ENCODE measurements around the gene FANCG. TPM values are rescaled to one million over a fixed set of nuclear protein-coding genes. Genes with fewer than 3 reads are reported as not detected.
A peak's percentile ranks its signal among the peaks of the same experiment; 100 is the strongest.

The FANCG gene
- polyA plus RNA-seq, 1 donor, result 25.9 TPM

DNA sequence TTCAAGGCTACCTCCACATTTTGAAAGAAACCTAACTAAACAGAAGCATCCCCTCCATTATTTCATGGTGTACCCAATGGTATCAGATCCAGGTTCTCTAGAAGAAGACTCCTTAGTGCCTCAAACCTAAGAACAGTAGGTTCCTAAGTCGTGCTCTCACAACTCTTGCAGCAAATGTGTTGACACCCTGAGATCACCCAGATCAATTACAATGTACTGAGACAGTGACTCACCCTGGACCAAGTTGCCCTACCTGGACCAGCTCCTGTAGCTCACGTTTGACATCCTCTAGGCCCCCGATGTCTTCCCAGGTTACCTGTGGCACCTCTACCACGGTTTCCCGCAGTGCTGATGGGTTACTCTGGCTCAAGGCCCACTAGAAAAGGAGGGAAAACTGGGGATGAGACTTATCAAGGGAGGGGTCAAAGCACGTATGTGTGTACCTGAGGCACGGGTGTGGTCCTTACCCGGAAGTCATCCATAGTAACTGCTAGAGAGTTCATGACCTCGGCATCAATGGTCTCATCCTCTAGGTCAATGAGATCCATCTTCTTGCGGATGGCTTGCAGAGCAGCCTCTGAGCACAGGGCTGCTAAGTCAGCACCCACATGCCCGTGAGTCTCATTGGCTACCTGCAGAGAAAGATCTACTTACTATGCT, 19.1 kb downstream of the FANCG start:
- Histone ChIP-seq H3K4me3 (ENCODE audit: low read length) (no peak overlapping the region), H3K9me3 (ENCODE audit: control insufficient read depth, low read depth, low read length) (no peaks in the 10 kb centered on the region), H3K27ac (ENCODE audit: low read length) (no peak overlapping the region), H3K36me3 (ENCODE audit: control insufficient read depth, insufficient read depth, low read length) (peaks cover 98% of the 10 kb centered on the region), H3K4me1 (ENCODE audit: control insufficient read depth, insufficient read depth, low read length) (no peaks in the 10 kb centered on the region), H3K27me3 (ENCODE audit: control insufficient read depth, insufficient read depth, low read length) (no peaks in the 10 kb centered on the region)
- no CpG with 5 or more reads among the region's 11 CpGs for WGBS (ENCODE audit: insufficient coverage, low lambda C conversion rate)
- no peak for DNase-seq

- H3K4me3 ChIP-seq (ENCODE audit: low read length), result no peak overlapping the region
- H3K9me3 ChIP-seq (ENCODE audit: control insufficient read depth, low read depth, low read length), result no peaks in the 10 kb centered on the region
- no peaks in the 10 kb centered on the region for H3K4me1 ChIP-seq (ENCODE audit: control insufficient read depth, insufficient read depth, low read length)
- WGBS (ENCODE audit: insufficient coverage, low lambda C conversion rate), result no CpG with 5 or more reads among the region's 10 CpGs
- H3K36me3 ChIP-seq (ENCODE audit: control insufficient read depth, insufficient read depth, low read length), result peaks cover 94% of the 10 kb centered on the region
- no peak overlapping the region for H3K27ac ChIP-seq (ENCODE audit: low read length)
- DNase-seq, result no peak
- no peaks in the 10 kb centered on the region for H3K27me3 ChIP-seq (ENCODE audit: control insufficient read depth, insufficient read depth, low read length)
Measured at GRCh38 chr9:35059438-35059837, 20.3 kb downstream of the FANCG start.

GRCh38 chr9:35057271-35057620, 22.5 kb downstream of the FANCG start:
- no CpG with 5 or more reads among the region's 8 CpGs for WGBS (ENCODE audit: insufficient coverage, low lambda C conversion rate)
- DNase-seq, result no peak
- peaks cover 77% of the 10 kb centered on the region for H3K36me3 ChIP-seq (ENCODE audit: control insufficient read depth, insufficient read depth, low read length)
- no peaks in the 10 kb centered on the region for H3K9me3 ChIP-seq (ENCODE audit: control insufficient read depth, low read depth, low read length)
- no peak overlapping the region for H3K27ac ChIP-seq (ENCODE audit: low read length)
- H3K27me3 ChIP-seq (ENCODE audit: control insufficient read depth, insufficient read depth, low read length), result no peaks in the 10 kb centered on the region
- no peaks in the 10 kb centered on the region for H3K4me1 ChIP-seq (ENCODE audit: control insufficient read depth, insufficient read depth, low read length)
- no peak overlapping the region for H3K4me3 ChIP-seq (ENCODE audit: low read length)

- no peaks in the 10 kb centered on the region for H3K27me3 ChIP-seq (ENCODE audit: control insufficient read depth, insufficient read depth, low read length)
- peaks cover 75% of the 10 kb centered on the region for H3K36me3 ChIP-seq (ENCODE audit: control insufficient read depth, insufficient read depth, low read length)
- H3K9me3 ChIP-seq (ENCODE audit: control insufficient read depth, low read depth, low read length), result no peaks in the 10 kb centered on the region
- no peak for DNase-seq
- no peaks in the 10 kb centered on the region for H3K4me1 ChIP-seq (ENCODE audit: control insufficient read depth, insufficient read depth, low read length)
- no peak overlapping the region for H3K27ac ChIP-seq (ENCODE audit: low read length)
- no CpG with 5 or more reads among the region's 9 CpGs for WGBS (ENCODE audit: insufficient coverage, low lambda C conversion rate)
- no peak overlapping the region for H3K4me3 ChIP-seq (ENCODE audit: low read length)
Measured at GRCh38 chr9:35056571-35057270, 23.0 kb downstream of the FANCG start.

DNA sequence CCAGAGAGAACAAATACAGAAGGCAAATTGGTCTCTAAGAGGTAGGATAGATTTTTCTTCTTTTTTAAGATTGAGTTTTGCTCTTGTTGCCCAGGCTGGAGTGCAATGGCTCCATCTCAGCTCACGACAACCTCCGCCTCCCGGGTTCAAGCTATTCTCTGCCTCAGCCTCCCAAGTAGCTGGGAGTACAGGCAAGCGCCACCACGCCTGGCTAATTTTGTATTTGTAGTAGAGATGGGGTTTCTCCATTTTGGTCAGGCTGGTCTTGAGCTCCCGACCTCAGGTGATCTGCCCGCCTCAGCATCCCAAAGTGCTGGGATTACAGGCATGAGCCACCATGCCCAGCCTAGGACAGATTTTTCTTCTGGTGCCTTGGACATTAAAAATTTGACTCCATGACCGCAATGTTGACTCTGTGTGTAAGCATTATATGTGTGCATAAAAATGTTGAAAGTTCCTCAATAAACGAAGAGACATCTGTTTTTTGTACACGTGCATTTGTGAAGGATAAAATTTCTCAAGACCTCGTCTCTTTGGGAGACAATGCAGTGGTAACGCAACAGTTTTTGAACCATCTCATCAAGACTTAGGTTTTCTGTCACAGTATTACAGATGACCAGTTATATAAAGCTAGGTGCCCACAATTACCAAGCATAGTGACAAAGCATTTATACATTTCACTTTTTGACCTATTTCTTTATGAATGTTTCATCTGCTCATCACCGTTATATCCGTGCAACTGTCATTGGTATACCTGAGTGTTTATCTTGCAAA, 24.7 kb downstream of the FANCG start:
- no peak for DNase-seq
- WGBS (ENCODE audit: insufficient coverage, low lambda C conversion rate), result 86% methylated on average over 4 of the region's 14 CpGs
- no peak overlapping the region for H3K27ac ChIP-seq (ENCODE audit: low read length)
- no peaks in the 10 kb centered on the region for H3K4me1 ChIP-seq (ENCODE audit: control insufficient read depth, insufficient read depth, low read length)
- H3K4me3 ChIP-seq (ENCODE audit: low read length), result no peak overlapping the region
- no peaks in the 10 kb centered on the region for H3K9me3 ChIP-seq (ENCODE audit: control insufficient read depth, low read depth, low read length)
- peaks cover 65% of the 10 kb centered on the region for H3K36me3 ChIP-seq (ENCODE audit: control insufficient read depth, insufficient read depth, low read length)
- H3K27me3 ChIP-seq (ENCODE audit: control insufficient read depth, insufficient read depth, low read length), result no peaks in the 10 kb centered on the region

DNA sequence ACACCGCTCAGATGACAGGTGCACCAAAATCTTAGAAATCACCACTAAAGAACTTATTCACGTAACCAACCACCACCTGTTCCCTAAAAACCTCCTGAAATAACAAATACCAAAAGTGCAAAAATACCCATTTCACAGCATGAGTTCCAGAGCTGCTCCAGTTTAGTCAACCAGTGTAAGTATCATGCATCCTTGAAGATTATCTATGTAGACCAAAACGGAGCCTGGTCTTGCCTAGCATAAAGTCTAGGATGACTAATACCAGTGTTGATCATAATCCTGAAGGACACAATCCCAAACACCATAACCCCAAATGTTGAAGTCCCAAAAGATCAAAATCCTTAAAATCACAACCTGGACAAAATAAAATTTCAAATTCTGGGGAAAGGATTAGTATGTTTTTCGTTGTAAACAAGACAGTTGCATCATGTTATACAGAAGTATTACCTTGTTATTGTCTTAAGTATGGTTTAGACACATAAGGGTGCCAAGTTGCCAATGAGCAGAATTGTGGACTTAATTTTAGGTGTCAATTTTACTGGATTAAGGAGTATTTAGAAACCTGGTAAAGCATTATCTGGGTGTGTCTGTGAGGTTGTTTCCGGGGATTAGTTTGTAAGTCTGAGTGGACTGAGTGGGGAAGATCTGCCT, 25.4 kb downstream of the FANCG start:
- Histone ChIP-seq H3K27me3 (ENCODE audit: control insufficient read depth, insufficient read depth, low read length) (no peaks in the 10 kb centered on the region), H3K27ac (ENCODE audit: low read length) (no peak overlapping the region), H3K4me3 (ENCODE audit: low read length) (no peak overlapping the region), H3K9me3 (ENCODE audit: control insufficient read depth, low read depth, low read length) (no peaks in the 10 kb centered on the region), H3K36me3 (ENCODE audit: control insufficient read depth, insufficient read depth, low read length) (peaks cover 65% of the 10 kb centered on the region), H3K4me1 (ENCODE audit: control insufficient read depth, insufficient read depth, low read length) (no peaks in the 10 kb centered on the region)
- 0% methylated on average over 2 of the region's 5 CpGs for WGBS (ENCODE audit: insufficient coverage, low lambda C conversion rate)
- no peak for DNase-seq

- Histone ChIP-seq H3K36me3 (ENCODE audit: control insufficient read depth, insufficient read depth, low read length) (peaks cover 49% of the 10 kb centered on the region), H3K4me3 (ENCODE audit: low read length) (no peak overlapping the region), H3K4me1 (ENCODE audit: control insufficient read depth, insufficient read depth, low read length) (no peaks in the 10 kb centered on the region), H3K27ac (ENCODE audit: low read length) (no peak overlapping the region), H3K27me3 (ENCODE audit: control insufficient read depth, insufficient read depth, low read length) (no peaks in the 10 kb centered on the region), H3K9me3 (ENCODE audit: control insufficient read depth, low read depth, low read length) (no peaks in the 10 kb centered on the region)
- DNase-seq, result peak in 1 of 2 donors; percentile 44
- no CpG with 5 or more reads among the region's 7 CpGs for WGBS (ENCODE audit: insufficient coverage, low lambda C conversion rate)
Measured at GRCh38 chr9:35051069-35051967, 28.4 kb downstream of the FANCG start.

DNA sequence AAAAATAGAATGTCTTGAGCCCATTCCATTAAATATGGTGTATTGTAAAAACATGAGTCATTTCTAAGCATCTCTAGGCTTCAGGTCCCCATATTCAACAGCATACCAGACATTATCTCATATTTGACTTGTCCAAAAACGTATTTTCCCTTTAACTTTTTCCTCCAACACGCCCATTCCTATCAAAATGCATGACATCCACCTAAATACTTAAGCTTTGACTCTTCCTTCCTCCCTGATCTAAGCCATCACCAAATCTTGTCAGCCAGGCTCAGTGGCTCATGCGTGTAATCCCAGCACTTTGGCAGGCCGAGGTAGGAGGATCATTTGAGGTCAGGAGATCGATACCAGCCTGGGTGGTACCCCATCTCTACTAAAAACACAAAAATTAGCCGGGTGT, 31.2 kb downstream of the FANCG start:
- H3K27me3 ChIP-seq (ENCODE audit: control insufficient read depth, insufficient read depth, low read length), result no peaks in the 10 kb centered on the region

DNA sequence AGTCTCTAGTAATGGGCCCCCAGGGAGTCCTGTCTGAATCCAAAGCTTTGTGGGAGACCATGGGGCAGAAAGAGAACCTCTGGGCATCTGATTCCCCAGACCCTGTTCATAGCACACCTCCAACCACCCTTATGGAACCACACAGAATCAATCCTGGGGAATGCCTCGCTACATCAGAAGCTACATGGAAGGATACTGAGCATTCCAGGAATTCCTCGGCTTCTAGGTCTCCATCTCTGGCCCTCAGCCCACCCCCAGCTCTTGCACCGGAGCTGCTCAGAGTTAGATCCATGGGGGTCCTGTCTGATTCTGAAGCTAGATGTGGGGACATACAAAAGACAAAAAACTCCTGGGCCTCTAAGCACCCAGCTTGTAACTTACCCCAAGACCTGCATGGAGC, 35.7 kb downstream of the FANCG start:
- no CpG with 5 or more reads among the region's 3 CpGs for WGBS (ENCODE audit: insufficient coverage, low lambda C conversion rate)
- Histone ChIP-seq H3K27ac (ENCODE audit: low read length) (no peak overlapping the region), H3K9me3 (ENCODE audit: control insufficient read depth, low read depth, low read length) (no peaks in the 10 kb centered on the region), H3K27me3 (ENCODE audit: control insufficient read depth, insufficient read depth, low read length) (no peaks in the 10 kb centered on the region), H3K4me1 (ENCODE audit: control insufficient read depth, insufficient read depth, low read length) (no peaks in the 10 kb centered on the region), H3K4me3 (ENCODE audit: low read length) (no peak overlapping the region), H3K36me3 (ENCODE audit: control insufficient read depth, insufficient read depth, low read length) (peaks cover 44% of the 10 kb centered on the region)
- DNase-seq, result no peak

More for the DNA sequence above, 31.2 kb downstream of the FANCG start:
- no peaks in the 10 kb centered on the region for H3K4me1 ChIP-seq (ENCODE audit: control insufficient read depth, insufficient read depth, low read length)
- H3K27ac ChIP-seq (ENCODE audit: low read length), result no peak overlapping the region
- no peak overlapping the region for H3K4me3 ChIP-seq (ENCODE audit: low read length)
- H3K36me3 ChIP-seq (ENCODE audit: control insufficient read depth, insufficient read depth, low read length), result peaks cover 50% of the 10 kb centered on the region
- DNase-seq, result no peak
- 100% methylated on average over 2 of the region's 6 CpGs for WGBS (ENCODE audit: insufficient coverage, low lambda C conversion rate)
- no peaks in the 10 kb centered on the region for H3K9me3 ChIP-seq (ENCODE audit: control insufficient read depth, low read depth, low read length)
